Measurements from ENCODE around the gene FBXW11.
"Not testable (repeated sequence)": the region's sequence is repeated elsewhere in the genome, so short reads cannot be mapped to it uniquely, and the experiment has no call there.

The FBXW11 gene

GRCh38 chr5:171980792-171981191 is 25.6 kb downstream of the FBXW11 start:
- no peak for DNase-seq

GRCh38 chr5:171979606-171980005 is 26.8 kb downstream of the FBXW11 start:
- DNase-seq = no peak

GRCh38 chr5:171978519-171978918 is 27.9 kb downstream of the FBXW11 start:
- no peak for DNase-seq

- DNase-seq = no peak
These were observed 28.4 kb downstream of the FBXW11 start for GRCh38 chr5:171978016-171978415.

GRCh38 chr5:171977244-171977950 is 29.0 kb downstream of the FBXW11 start:
- not testable (repeated sequence) for DNase-seq

- DNase-seq = no peak
These were observed 30.4 kb downstream of the FBXW11 start for GRCh38 chr5:171975877-171976667.

- DNase-seq = no peak
These were observed 31.1 kb downstream of the FBXW11 start for GRCh38 chr5:171975262-171975876.

- no peak for DNase-seq
These were observed 35.6 kb downstream of the FBXW11 start for GRCh38 chr5:171970826-171971225.

- no peak for DNase-seq
These were observed 37.1 kb downstream of the FBXW11 start for GRCh38 chr5:171969288-171969880.

- no peak for DNase-seq
These were observed 37.9 kb downstream of the FBXW11 start for GRCh38 chr5:171968531-171968930.

- no peak for DNase-seq
These were observed 39.5 kb downstream of the FBXW11 start for GRCh38 chr5:171966964-171967363.

- no peak for DNase-seq
These were observed 40.2 kb downstream of the FBXW11 start for GRCh38 chr5:171966270-171966669.

GRCh38 chr5:171965745-171966144 is 40.7 kb downstream of the FBXW11 start:
- no peak for DNase-seq

- no peak for DNase-seq
These were observed 43.0 kb downstream of the FBXW11 start for GRCh38 chr5:171963416-171963815.

- no peak for DNase-seq
These were observed 45.3 kb downstream of the FBXW11 start for GRCh38 chr5:171961117-171961516.

- peak; percentile 39 for DNase-seq
These were observed 48.7 kb downstream of the FBXW11 start for GRCh38 chr5:171957591-171958251.

- DNase-seq = no peak
These were observed 49.4 kb downstream of the FBXW11 start for GRCh38 chr5:171956887-171957495.

- no peak for DNase-seq
These were observed 50.1 kb downstream of the FBXW11 start for GRCh38 chr5:171956314-171956713.

- no peak for DNase-seq
These were observed 50.7 kb downstream of the FBXW11 start for GRCh38 chr5:171955761-171956160.

- no peak for DNase-seq
These were observed 51.7 kb downstream of the FBXW11 start for GRCh38 chr5:171954721-171955120.

- DNase-seq = no peak
These were observed 52.4 kb downstream of the FBXW11 start for GRCh38 chr5:171953860-171954701.
